Activated CD8-positive, alpha-beta memory T cell treated with anti-CD3 and anti-CD28 coated beads, Interleukin-2, amount 50 U/mL, for 1 hour (primary cell): Measurements from ENCODE around the gene SPDYE1.

ENCODE experiments used
- DNase-seq: peaks from one replicate; pipeline ENCODE4 v3.0.0-alpha.2; 2020; ENCODE audit errors: extremely low read depth

SPDYE1 gene

DNA sequence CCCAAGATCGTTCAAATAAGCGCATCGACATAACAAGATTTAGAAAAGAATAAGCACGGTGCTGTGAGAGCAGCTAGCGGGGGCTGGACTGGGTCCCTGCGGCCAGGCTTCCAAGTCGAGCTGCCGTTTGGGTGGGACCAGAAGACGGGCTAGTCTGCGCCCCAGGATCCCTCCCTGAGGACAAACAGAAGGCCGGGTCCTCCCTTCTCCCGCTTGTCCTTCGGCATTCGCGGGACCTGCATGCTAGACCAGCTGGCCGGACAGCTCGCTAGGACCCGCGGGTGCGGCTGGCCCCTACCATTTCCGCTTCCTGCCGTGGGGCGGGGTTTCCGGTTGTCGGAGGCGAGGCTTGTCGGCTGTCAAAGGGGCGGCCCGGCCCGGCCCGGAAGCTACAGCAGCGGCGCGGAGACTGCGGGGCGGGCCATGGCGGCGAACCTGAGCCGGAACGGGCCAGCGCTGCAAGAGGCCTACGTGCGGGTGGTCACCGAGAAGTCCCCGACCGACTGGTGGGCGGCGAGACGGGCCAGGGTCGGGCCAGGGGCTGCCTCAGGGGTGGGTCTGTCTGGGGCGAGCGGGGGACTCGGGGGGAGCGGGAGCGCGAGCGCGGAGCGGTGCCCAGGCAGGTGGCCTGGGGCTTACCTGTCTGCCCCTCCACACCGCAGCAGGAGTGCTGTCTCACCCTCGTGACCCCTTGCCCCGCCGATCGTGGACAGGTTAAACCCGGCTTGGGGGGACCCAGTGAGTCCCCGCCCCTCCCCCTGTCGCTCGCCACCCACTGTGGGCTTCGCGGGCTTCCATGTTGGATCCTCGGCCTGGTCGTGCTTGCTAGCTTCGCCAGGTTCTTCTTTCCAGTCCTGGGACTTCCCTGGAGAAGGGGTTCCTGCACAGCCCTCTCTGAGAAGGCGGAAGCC, 46.9 kb downstream of the SPDYE1 start, which contains the start of gene DBNL:
Gene DBNL, plus strand, starts transcription at position 388 of the 911 bp plus-strand sequence. Its CDS starts 36 bp downstream, at position 424.
- no peak for DNase-seq

- DNase-seq: no peak
Measured at GRCh38 chr7:44045226-44046014, 47.7 kb downstream of the SPDYE1 start.

DNA sequence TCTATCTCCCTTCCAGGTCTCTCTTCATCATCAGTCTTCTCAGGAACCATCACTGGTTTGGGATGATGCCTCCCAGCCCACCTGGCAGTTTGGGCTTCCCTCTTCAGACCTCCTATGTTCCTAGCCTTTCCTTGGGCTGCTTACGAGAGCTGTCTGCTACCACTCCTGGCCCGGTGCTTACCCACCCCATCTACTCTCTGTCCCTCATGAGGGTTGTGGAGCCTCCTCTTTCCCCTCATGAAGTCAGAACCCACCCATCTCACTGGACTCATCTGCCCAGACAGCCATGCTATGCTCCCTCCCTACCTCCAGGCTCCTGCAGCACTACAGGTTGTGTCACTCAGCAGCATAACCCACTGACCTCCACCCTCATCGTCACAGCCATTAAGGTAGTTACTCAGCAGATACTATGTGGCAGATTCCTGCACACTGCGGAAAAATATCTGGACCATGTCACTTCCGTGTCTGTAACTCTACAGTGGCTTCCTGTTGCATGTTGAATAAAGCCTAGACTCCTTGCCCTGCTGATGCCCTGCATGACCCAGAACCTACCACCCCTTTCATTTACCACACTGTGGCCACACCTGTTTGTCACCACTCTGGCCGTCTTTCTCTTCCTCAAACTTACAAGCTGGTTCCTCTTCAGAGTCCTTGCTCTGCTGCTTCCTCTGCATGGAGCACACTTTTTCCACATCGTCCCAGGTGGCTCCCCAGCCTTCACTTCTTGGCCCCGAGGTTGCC, 48.8 kb downstream of the SPDYE1 start:
- no peak for DNase-seq

DNA sequence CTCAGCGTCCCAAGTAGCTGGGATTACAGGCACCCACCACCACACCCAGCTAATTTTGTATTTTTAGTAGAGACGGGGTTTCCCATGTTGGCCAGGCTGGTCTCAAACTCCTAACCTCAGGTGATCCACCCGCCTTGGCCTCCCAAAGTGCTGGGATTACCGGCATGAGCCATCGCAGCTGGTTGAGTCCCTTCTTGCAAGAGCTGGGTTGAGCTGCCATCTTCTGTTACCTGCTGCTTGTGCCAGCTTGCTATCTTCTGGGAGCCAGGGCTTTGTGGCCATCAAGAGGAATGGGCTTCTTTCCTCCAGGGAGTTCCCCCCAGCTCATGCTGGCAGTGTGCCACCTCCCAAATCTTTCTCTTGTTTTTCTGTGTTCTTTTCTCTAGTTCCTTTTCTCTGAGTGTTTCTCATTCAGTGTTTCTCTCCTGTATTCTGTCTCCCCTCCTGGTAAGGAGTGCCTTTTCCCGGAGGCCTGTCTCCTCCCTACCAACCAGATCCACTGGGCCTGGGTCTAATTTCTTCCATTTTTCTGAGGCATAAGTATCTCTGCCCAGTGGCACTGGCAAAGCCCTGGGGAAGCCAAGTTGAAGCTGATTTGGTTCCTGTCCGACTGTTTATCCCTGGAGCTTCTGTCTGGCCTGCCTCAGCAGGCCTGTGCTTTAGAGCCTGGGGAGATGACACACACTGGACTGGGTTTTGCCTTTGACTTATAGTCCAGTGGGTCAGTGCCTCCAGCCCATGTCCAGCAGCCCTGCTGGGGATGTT, 50.5 kb downstream of the SPDYE1 start:
- DNase-seq: no peak

DNA sequence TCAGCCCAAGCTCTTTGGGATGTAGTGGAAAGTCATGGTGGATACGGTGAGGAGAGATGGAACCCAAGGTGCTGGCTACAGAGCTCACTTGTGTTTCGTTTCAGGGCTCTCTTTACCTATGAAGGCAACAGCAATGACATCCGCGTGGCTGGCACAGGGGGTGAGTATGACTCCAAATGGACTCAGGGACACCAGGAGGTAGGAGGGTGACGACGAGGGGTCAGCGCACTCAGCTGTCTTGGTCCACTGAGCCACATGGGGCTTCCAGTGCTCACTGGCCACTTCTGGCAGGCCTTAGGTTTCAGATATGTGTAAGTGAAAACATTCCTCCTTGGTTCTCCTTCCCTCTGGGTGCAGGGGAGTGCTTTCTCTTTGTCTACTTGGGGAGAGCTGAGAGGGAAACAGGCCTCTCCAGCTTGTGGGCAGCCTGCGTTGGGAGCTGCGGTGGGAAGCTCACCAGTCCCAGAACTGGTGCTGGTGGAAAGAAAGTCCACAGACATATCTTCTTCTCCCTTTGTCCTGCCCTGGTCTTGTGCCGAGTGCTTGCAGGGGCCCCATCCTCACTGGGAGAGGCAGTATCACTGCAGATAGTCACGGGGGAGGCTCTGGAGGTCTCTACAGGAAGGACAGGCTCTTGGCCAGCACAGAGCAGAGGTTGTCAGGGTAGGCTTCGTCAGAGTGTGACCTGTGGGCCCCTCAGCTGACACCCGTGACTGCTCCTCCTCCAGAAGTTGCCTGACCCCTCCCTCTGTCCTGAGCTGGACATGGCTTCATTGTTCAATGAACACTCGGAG, 52.6 kb downstream of the SPDYE1 start:
- DNase-seq: no peak

DNA sequence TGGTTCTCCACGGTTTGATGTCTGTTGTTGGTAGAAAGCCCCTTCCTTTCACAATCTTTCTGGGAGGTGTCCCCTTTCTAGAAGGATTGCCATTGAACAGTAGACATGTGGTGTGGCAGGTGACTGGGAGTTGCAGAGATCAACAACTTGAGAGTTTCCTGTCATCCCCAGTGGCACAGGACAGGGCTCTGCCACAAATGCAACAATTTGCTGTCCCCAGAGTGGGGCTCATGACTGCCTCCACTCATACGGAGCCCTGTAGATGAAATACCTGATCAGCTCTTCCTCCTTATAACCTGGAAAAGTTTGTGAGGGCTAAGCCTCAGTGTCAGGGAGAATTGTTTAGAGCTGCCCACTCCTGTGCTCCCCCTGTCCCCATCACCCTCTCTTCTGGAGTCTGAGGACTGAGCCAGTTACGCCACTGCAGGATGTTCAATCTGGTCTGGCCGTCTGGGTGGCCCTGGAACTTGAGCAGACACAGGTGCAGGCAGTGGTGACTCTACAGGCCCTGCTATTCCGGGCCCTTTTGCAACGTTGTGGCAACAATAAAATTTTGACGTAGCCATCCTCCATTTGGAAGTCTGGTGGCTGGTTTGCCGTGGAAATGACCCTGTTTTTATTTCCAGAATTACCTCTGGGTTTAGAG, 53.3 kb downstream of the SPDYE1 start:
- no peak for DNase-seq

GRCh38 chr7:44051611-44052220, 54.0 kb downstream of the SPDYE1 start:
- DNase-seq: no peak

DNA sequence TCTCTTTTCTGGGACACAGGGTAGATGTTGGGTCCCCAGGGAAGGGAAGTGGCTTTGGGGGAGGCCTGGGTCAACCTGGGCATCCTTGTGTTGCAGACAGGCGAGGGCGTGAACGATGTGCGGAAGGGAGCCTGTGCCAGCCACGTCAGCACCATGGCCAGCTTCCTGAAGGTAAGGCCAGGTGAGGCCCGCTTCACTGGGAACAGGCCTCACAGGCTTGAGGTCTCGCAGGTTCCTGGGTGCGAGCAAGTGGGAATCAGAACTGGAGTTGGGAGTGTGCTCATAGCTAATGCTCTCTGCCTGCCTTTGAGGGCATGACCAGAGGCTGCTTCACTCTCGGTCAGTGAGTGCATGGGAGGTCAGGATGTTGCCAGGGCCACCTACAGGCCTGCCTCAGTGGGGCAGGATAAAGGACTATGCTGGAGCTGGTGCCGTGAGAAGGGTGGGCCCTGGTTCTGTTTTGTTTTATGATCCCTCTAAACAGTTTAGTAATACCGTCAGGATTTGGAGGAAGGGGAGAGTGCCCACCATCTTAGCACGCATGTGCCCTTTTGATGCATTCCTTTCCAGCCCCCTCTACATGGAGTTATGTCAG, 55.2 kb downstream of the SPDYE1 start:
- DNase-seq: no peak

GRCh38 chr7:44056681-44057080, 59.0 kb downstream of the SPDYE1 start:
- no peak for DNase-seq

DNA sequence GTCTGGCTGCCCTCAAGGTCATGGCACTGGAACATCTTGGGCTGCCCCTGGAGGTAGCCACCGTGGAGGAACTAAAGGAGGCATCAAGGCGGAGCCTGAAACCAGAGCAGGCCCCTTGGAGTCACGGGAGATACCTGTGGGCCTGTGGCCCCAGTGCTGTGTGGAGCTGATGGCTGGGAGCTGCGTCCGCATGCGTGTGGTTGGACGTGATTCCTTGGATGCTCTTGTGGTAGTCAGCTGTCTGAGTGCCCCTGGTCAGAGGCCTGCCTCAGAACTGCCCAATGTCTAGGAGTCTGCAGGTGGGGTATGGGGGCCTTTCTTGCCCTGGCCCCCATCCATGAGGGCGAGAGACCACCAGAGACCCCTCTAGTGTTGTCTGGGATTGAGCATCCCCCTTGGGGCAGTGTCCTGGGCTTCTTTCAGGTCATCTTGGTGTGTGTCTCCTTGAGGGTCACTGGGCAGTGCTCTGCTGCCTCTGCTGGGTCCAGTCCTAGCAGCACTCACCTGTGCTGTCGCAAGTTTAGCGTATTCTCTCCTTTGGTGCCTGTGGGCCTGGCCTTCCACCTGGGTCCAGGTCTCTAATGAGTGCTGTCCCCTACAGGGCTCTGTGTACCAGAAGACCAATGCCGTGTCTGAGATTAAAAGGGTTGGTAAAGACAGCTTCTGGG, 59.6 kb downstream of the SPDYE1 start:
- no peak for DNase-seq

DNA sequence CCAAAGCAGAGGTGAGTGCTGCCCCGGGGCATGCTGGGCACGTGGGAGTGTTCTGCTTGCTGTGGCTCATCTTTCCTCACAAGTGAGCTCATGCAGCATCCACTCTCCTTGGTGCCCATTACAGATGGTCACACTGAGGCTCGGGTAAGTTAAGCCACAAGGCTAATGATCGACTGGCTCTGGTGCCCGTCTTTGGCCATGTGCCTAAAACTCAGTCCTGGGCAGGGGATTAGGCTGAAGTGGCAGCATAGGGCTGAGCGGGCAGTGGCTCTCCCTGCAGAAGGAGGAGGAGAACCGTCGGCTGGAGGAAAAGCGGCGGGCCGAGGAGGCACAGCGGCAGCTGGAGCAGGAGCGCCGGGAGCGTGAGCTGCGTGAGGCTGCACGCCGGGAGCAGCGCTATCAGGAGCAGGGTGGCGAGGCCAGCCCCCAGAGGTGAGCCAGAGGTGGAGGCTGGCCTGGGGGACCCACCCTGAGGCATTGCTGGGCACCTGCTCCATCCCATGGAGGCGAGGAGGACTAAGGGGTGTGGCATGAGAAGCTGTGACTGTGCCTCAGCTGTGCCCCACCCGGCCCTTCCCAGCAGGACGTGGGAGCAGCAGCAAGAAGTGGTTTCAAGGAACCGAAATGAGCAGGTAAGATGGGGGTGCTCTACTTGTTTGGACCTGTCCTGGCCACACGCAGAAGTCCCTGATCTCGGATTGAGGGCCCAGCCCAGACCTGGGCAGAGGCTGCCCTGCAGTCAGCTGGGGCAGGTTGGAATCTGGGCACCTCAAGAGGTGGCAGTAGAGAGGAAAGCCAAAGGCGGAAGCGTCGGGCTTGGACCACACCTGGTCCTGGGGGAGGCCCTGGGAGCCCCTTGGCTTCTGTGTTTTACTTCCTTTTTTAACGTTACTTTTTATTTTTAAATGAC, 60.4 kb downstream of the SPDYE1 start:
- DNase-seq: no peak

DNA sequence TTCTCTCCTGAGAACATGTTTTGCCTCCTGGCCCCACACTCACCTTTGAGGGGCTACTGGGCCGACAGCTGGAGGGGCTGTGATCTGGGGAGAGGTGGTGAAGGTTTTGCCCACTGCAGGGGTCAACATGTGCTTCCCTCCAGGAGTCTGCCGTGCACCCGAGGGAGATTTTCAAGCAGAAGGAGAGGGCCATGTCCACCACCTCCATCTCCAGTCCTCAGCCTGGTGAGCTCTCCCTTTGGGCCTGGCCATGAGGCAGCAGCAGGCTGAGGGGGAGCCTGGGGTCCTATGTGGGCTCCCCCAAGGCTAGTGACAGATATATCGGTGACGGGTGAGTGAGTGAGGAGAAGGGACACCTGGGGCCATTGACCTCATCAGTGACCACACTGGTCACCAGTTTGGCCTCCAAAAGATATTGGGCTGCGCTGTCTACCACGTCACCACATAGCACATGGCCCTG, 61.1 kb downstream of the SPDYE1 start:
- DNase-seq: no peak

GRCh38 chr7:44059219-44060090, 61.8 kb downstream of the SPDYE1 start:
- DNase-seq: no peak
